HG03066 (cell line): Measurements from ENCODE around the gene ELFN1.
"Not testable (repeated sequence)": the region's sequence is repeated elsewhere in the genome, so short reads cannot be mapped to it uniquely, and the experiment has no call there.

Experiments used
- ATAC-seq: cut with Tn5 transposase; IDR thresholded peaks from one replicate; pipeline ENCODE4 v1.9.1; 2021; ENCODE audit warnings: low read depth; ENCODE audit not compliant: unreplicated experiment

The ELFN1 gene

GRCh38 chr7:1706381-1706720, 36.3 kb downstream of the ELFN1 start:
- no peak for ATAC-seq

- no peak for ATAC-seq
These were observed 36.9 kb downstream of the ELFN1 start for GRCh38 chr7:1706721-1707613.

GRCh38 chr7:1707756-1708595, 37.9 kb downstream of the ELFN1 start:
- no peak for ATAC-seq

- ATAC-seq = no peak
These were observed 38.6 kb downstream of the ELFN1 start for GRCh38 chr7:1708596-1709251.

GRCh38 chr7:1709281-1709680, 39.2 kb downstream of the ELFN1 start:
- no peak for ATAC-seq

- ATAC-seq = no peak
These were observed 39.8 kb downstream of the ELFN1 start for GRCh38 chr7:1709900-1710299.

GRCh38 chr7:1710936-1711335, 40.9 kb downstream of the ELFN1 start:
- ATAC-seq = no peak

GRCh38 chr7:1712907-1713501, 42.9 kb downstream of the ELFN1 start:
- no peak for ATAC-seq

GRCh38 chr7:1713502-1714484, 43.7 kb downstream of the ELFN1 start:
- no peak for ATAC-seq

GRCh38 chr7:1714583-1715330, 44.7 kb downstream of the ELFN1 start:
- ATAC-seq = no peak

- ATAC-seq = no peak
These were observed 45.2 kb downstream of the ELFN1 start for GRCh38 chr7:1715331-1715625.

GRCh38 chr7:1715671-1716074, 45.6 kb downstream of the ELFN1 start:
- no peak for ATAC-seq

GRCh38 chr7:1716263-1717094, 46.4 kb downstream of the ELFN1 start:
- ATAC-seq = no peak

- no peak for ATAC-seq
These were observed 47.0 kb downstream of the ELFN1 start for GRCh38 chr7:1717095-1717483.

GRCh38 chr7:1717903-1718676, 48.0 kb downstream of the ELFN1 start:
- ATAC-seq = no peak

- not testable (repeated sequence) for ATAC-seq
These were observed 48.8 kb downstream of the ELFN1 start for GRCh38 chr7:1718850-1719249.

- ATAC-seq = not testable (repeated sequence)
These were observed 49.2 kb downstream of the ELFN1 start for GRCh38 chr7:1719256-1719655.

GRCh38 chr7:1719913-1720312, 49.8 kb downstream of the ELFN1 start:
- ATAC-seq = no peak
